Activated naive CD4-positive, alpha-beta T cell treated with anti-CD3 and anti-CD28 coated beads, Interleukin-2, amount 50 U/mL, for 16 hours (primary cell): Measurements from ENCODE around the gene EIF3A.
A peak's percentile ranks its signal among the peaks of the same experiment; 100 is the strongest.
"Not testable (repeated sequence)": the region's sequence is repeated elsewhere in the genome, so short reads cannot be mapped to it uniquely, and the experiment has no call there.

Experiments used
- DNase-seq: peaks from one replicate; pipeline ENCODE4 v3.0.0-alpha.2; 2020

EIF3A gene

GRCh38 chr10:119080521-119081259 is at the start of gene EIF3A:
Gene EIF3A (minus strand): TSS chr10:119080817. CDS start chr10:119080676, 141 bp downstream.
- peak; percentile 92 for DNase-seq

DNA sequence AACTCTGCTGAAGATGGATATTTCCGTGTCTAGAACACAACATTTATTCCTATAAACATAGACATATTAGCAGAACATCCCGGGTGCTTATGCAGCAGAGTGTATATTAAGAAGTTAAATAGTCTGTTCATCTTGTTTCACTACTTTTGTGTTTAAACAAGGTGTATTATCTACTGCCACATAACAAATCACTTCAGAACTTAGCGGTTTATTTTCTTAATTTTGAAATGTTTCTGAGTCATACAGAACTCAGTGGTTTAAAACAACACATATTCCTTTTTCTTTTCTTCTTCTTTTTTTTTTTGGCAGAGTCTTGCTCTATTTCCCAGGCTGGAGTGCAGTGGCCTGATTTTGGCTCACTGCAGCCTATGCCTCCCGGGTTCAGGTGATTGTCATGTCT is 49.1 kb upstream of the EIF3A start:
- DNase-seq: no peak

GRCh38 chr10:119125942-119126341 is 45.3 kb upstream of the EIF3A start:
- no peak for DNase-seq

DNA sequence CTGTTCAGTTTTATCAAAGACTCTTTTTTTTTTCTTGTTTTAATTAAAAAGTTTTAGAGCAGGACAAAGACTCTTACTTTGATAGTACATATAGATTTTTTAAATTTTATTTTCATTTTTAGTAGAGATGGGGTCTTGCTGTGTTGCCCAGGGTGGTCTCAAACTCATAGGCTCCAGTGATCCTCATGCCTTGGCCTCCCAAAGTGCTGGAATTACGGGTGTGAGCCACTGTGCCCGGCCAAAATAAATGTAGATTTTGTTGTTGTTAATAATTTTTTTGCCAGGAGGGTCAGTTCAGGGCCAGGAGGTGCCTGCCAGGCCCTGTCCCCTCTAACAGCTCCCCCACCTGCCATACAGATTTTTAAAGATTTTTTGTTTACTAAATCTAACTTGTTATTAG is 40.3 kb upstream of the EIF3A start:
- DNase-seq: no peak

- no peak for DNase-seq
These were observed 39.8 kb upstream of the EIF3A start for GRCh38 chr10:119120413-119120867.

DNA sequence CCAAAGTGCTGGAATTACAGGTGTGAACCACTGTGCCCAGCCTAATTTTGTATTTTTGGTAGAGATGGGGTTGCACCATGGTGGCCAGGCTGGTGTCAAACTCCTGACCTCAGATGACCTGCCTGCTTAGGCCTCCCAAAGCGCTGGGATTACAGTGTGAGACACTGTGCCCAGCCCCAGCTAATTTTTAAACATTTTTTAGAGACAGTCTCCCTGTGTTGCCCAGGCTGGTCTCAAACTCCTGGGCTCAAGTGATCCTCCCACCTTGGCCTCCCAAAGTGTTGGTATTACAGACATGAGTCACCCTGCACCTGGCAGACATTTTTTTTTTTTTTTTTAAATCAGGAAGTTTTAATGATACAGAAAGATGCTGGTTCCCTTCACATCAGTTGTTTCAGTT is 38.8 kb upstream of the EIF3A start:
- DNase-seq: no peak

- no peak for DNase-seq
These were observed 37.6 kb upstream of the EIF3A start for GRCh38 chr10:119118231-119118630.

DNA sequence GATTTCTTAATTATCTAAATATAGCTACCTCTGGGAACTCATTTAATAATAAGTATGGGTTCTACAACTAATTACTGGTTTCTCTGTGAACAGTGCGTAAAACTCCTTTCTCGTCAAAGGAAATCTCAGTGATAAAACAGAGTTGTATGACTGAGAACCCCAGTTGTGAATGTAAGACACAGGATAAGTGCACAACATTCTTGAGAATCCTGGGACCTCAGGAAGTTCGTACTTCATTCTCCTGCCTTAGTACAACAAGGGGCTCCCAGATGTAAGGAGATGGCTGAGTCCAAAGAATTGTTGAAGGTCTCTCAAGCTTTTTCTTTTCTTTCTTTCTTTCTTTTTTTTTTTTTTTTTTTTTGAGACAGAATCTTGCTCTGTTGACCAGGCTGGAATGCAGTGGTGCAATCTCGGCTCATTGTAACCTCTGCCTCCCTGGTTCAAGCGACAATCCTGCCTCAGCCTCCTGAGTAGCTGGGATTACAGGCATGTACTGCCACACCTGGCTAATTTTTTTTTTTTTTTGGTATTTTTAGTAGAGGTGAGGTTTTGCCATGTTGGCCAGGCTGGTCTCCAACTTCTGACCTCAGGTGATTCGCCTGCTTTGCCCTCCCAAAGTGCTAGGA is 35.8 kb upstream of the EIF3A start:
- no peak for DNase-seq

DNA sequence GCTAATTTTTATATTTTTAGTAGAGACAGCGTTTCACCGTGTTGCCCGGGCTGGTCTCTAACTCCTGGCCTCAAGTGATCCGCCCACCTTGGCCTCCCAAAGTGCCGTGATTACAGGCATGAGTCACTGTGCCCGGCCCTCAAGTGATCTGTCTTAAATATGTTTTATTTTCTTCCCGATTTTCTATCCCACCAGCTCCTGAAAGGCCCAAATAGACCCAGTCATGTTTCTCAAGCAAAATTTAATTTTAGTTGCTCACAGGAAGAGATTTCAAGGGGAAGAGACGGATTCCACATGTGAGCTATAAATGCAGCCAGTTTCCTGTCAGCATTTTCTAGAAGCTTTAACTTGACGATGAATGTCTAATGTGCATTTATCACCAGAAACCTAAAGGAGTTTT is 35.3 kb upstream of the EIF3A start:
- no peak for DNase-seq

GRCh38 chr10:119113751-119114732 is 33.4 kb upstream of the EIF3A start:
- no peak for DNase-seq

GRCh38 chr10:119112056-119112455 is 31.4 kb upstream of the EIF3A start:
- DNase-seq: no peak

- not testable (repeated sequence) for DNase-seq
These were observed 27.2 kb upstream of the EIF3A start for GRCh38 chr10:119107771-119108170.

DNA sequence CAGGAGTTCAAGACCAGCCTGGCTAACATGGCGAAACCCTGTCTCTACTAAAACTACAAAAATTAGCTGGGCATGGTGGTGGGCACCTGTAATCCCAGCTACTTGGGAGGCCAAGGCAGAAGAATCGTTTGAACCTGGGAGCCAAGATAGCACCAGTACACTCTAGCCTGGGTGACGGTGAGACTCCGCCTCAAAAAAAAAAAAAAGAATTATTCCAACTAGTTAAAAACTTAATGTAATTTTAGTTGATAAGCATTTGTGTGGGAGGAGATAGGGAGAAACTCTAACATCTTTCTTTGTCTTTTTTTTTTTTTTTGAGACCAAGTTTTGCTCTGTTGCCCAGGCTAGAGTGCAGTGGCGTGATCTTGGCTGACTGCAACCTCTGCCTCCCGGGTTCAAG is 26.5 kb upstream of the EIF3A start:
- DNase-seq: not testable (repeated sequence)

DNA sequence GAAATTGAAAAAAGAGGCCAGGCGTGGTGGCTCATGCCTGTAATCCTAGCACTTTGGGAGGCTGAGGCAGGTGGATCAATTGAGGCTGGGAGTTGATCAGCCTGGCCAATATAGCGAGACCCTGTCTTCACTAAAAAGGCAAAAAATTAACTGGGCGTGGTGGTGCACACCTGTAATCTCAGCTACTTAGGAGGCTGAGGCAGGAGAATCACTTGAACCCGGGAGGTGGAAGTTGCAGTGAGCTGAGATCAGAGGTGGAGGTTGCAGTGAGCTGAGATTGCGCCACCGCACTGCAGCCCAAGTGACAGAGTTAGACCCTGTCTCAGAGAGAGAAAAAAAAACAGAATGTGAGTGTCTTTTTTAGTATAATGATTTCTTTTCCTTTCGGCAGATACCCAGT is 25.3 kb upstream of the EIF3A start:
- DNase-seq: not testable (repeated sequence)

DNA sequence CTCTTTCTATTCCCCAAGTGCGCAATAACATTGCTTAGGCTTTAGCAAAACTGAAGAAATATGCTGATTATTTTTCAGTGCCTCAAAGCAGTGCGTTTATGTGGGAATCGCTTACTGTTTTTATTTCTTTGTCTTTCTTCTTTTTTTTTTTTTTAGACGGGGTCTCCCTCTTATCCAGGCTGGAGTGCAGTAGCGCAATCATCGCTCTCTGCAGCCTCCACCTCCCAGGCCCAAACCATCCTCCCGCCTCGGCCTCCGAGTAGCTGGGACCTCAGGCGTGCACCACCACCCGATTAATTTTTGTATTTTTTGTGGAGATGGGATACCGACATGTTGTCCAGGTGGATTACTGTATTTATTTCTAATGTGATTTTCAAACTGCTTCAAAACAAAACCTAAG is 24.5 kb upstream of the EIF3A start:
- DNase-seq: no peak

- DNase-seq: no peak
These were observed 24.0 kb upstream of the EIF3A start for GRCh38 chr10:119104654-119105015.

- DNase-seq: peak; percentile 65
These were observed 23.5 kb upstream of the EIF3A start, which contains the start of gene DENND10 for GRCh38 chr10:119103903-119104653. Gene DENND10 (plus strand): TSS chr10:119104113. CDS start chr10:119104143, 30 bp downstream.

DNA sequence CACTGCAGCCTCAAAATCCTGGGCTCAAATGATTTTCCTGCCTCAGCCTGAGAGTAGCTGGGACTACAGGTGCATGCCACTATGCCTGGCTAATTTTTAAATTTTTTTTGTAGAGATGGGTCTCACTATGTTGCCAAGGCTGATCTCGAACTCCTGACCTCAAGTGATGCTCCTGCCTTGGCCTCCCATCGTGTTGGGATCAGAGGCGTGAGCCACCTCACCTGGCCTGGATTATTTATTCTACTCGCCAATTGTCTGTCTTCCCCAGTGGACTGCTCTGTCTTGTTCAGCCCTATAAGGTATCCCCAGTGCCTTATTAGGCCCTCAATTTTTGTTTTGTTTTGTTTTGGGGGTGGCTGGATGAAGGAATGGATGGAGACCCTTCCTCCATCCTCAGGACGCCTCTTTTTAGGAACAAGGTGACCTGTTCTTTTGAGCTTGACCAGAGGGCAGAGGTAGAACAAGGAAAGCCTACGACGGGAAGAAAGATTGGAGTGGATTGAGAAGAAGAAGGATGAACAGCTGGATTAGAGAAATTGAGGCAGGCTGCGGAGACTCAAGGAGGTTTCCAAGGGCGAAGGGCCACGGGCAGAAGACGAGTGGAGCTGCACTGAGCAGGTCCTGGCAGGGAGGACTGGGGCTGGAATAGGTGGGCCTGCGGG is 22.8 kb upstream of the EIF3A start:
- DNase-seq: no peak

DNA sequence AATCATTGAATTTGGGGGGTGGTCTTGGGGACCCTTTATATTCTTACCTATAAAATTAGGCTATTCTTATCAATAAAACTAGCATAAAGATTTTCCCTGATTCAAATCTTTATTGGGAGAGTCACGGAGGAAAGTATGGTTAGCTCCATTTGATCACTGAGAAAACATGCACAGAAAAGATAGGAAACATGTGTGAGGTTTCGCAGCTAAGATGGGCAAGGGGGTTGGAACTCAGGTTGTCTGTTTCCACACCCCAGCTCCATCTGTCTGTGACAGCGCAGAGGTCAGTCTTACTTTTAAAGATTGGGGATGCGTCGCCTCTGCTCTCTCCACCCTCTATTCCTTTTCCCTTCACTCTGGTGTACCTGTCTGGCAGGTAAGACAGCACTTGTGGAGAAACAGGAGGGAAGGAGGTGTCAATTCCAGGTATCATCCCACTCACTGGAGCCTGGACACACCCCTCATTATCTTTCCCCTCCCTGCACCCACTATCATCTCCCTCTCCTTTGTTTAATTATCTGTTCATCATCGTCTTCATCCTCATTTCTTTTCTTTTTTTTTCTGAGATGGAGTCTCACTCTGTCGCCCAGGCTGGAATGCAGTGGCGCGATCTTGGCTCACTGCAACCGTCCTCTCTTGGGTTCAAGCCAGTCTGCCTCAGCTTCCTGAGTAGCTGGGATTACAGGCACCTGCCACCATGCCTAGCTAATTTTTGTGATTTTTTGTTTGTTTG is 20.9 kb upstream of the EIF3A start:
- DNase-seq: no peak

DNA sequence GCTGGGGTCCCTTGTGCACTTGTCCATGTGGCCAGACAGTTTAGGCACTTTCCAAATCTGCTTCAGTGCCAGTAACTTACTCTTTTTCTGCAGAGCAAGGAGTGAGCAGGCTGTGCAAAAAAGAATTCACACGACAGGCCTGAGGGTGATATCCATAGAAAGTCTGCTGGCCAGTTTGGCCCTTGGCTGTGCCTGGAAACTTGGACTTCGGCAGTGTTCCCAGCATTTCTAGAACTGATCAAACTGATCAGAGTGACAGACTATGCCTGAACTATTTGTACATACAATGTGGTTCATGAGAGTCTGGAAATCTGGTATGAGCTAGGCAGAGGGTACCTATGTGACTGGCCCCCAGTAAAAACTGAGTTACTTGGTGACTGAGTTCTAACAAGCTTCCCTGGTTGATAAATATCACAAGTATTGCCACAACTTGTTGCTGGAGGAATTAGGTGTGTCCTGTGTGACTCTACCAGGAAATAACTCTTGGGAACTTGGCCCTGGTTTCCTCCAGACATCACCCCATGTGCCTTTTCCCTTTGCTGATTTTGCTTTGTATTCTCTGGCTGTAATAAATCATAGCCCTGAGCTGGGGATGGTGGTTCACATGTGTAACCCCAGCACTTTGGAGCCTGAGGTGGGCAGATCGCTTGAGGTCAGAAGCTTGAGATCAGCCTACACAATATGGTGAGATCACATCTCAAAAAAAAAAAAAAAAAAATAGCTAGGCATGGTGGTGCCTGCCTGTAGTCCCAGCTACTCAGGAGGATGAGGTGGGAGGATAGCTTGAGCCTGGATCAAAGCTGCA is 20.0 kb upstream of the EIF3A start:
- DNase-seq: no peak
